Ishikawa (cell line): ENCODE data around the gene POLA2.

Experiments used
- CEBPB ChIP-seq: IDR thresholded peaks from 2 replicates; pipeline ENCODE4 v1.6.1; 2012
- CREB1 ChIP-seq: IDR thresholded peaks from 2 replicates; pipeline ENCODE4 v1.6.1; 2012; ENCODE audit warnings: low read depth
- EGR1 ChIP-seq: IDR thresholded peaks from 2 replicates; pipeline ENCODE4 v1.6.1; 2012
- EP300 ChIP-seq: IDR thresholded peaks from 2 replicates; pipeline ENCODE4 v1.6.1; 2012; ENCODE audit warnings: borderline replicate concordance
- RAD21 ChIP-seq: IDR thresholded peaks from 2 replicates; pipeline ENCODE4 v1.6.1; 2012; ENCODE audit warnings: low read depth
- TAF1 ChIP-seq: IDR thresholded peaks from 2 replicates; pipeline ENCODE4 v1.6.1; 2012; ENCODE audit warnings: low read depth, mild to moderate bottlenecking
- YY1 ChIP-seq: IDR thresholded peaks from 2 replicates; pipeline ENCODE4 v1.6.1; 2012; ENCODE audit warnings: low read depth
- TF ChIP-seq, protein P1 (sequence below): IDR thresholded peaks from 2 replicates; pipeline ENCODE4 v1.6.1; 2012

DNA sequence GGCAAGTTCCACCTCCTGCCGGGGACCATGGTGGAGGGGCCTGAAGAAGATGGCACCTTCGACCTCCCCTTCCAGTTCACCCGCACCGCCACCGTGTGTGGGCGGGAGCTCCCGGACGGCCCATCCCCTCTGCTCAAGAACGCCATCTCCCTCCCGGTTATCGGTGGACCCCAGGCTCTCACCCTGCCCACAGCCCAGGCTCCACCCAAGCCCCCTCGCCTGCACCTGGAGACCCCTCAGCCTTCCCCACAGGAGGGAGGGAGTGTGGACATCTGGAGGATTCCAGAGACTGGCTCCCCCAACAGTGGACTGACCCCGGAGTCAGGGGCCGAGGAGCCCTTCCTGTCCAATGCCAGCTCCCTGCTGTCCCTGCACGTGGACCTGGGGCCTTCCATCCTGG, 59.3 kb downstream of the POLA2 start:
- TF ChIP-seq TAF1 (no peak), CREB1 (no peak), EGR1 (no peak), RAD21 (no peak), EP300 (no peak), CEBPB (no peak), YY1 (no peak)
- TF ChIP-seq, protein P1, sequence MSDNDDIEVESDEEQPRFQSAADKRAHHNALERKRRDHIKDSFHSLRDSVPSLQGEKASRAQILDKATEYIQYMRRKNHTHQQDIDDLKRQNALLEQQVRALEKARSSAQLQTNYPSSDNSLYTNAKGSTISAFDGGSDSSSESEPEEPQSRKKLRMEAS = no peak
